MCF 10A (cell line): ENCODE results near the gene GRM8. TPM values are rescaled to one million over a fixed set of nuclear protein-coding genes. Genes with fewer than 3 reads are reported as not detected.

ENCODE experiments used
- BruUV-seq: library from RNA; stranded (reverse); fragments of 400-500 nt; replicated peaks from 2 replicates; lab custom pipeline; 2021; lab: Mats Ljungman, UMichigan
- CTCF ChIA-PET: fragments of 300-600 bp; sonication (Branson Sonifier 250); formaldehyde crosslinking; extraction: SDS; loops from one replicate; lab custom pipeline; 2021; ENCODE audit warnings: antibody characterized with exemption, inconsistent platforms; lab: Yijun Ruan, JAX
- POLR2A ChIA-PET: fragments of 300-600, 350-650 bp; sonication (Branson Sonifier 250); formaldehyde crosslinking; extraction: SDS; loops from one replicate; lab custom pipeline; 2020; ENCODE audit warnings: antibody characterized with exemption, inconsistent platforms; lab: Yijun Ruan, JAX
- DNase-seq: peaks from one replicate; pipeline ENCODE4 v3.0.0-alpha.2; 2018; ENCODE audit not compliant: unreplicated experiment
- H3K27ac Mint-ChIP-seq: one replicate; pipeline ENCODE4 v1.8.0; 2022; ENCODE audit warnings: mild to moderate bottlenecking, low read depth, mixed read lengths; ENCODE audit not compliant: unreplicated experiment
- H3K27me3 Mint-ChIP-seq: one replicate; pipeline ENCODE4 v1.8.0; 2022; ENCODE audit warnings: mixed read lengths; ENCODE audit not compliant: insufficient read depth, unreplicated experiment
- H3K36me3 Mint-ChIP-seq: one replicate; pipeline ENCODE4 v1.8.0; 2022; ENCODE audit warnings: mild to moderate bottlenecking, moderate library complexity, mixed read lengths; ENCODE audit not compliant: insufficient read depth, unreplicated experiment
- H3K4me1 Mint-ChIP-seq: one replicate; pipeline ENCODE4 v1.8.0; 2022; ENCODE audit warnings: mixed read lengths; ENCODE audit not compliant: insufficient read depth, unreplicated experiment
- H3K4me3 Mint-ChIP-seq: one replicate; pipeline ENCODE4 v1.8.0; 2022; ENCODE audit warnings: mild to moderate bottlenecking, moderate library complexity, mixed read lengths; ENCODE audit not compliant: unreplicated experiment
- H3K9me3 Mint-ChIP-seq: one replicate; pipeline ENCODE4 v1.8.0; 2022; ENCODE audit warnings: mixed read lengths; ENCODE audit not compliant: unreplicated experiment
- intact Hi-C: fragments of 100-400 bp; cut with micrococcal nuclease; formaldehyde crosslinking; loops from 2 replicates; pipeline ENCODE4 v1.14.1; 2022
- total RNA-seq: library from RNA; stranded (reverse); gene quantifications from 2 replicates; pipeline ENCODE4 v1.2.3, GENCODE V29; 2022
- TF ChIP-seq, protein P1 (sequence below): fragments of 200-600 bp; IDR thresholded peaks from one replicate; pipeline ENCODE4 v1.8.0; 2022; ENCODE audit warnings: antibody characterized with exemption, mild to moderate bottlenecking; ENCODE audit not compliant: unreplicated experiment

The GRM8 gene
- total RNA-seq, 1 experiment from 2014 or later, result not detected

DNA sequence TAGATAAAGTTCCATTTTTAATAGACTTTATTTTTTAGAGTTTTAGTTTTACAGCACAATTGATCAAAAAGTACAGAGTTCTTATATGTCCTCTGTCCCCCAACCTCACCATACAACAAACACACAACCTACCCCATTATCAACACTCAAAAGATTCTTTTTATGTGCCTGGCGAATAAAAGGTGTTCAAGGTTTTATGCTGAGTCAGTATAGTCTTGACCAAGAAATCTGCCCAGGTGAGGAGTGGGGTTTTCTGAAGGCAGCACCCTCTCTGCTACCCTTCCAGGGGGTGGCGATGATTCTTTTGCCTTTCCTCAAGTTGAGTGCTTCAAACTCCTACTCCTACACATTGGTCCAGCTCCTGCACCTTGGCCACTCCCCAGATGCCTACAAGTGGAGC lies 222.9 kb downstream of the GRM8 start:
- ChIA-PET CTCF (no interaction called here), POLR2A (no interaction called here)
- peaks cover 19% of the 10 kb centered on the region for H3K27me3 Mint-ChIP-seq
- BruUV-seq, result no TSS peak
- H3K36me3 Mint-ChIP-seq, result no peaks in the 10 kb centered on the region
- H3K27ac Mint-ChIP-seq, result no peak overlapping the region
- DNase-seq, result no peak
- H3K9me3 Mint-ChIP-seq, result peaks cover 7% of the 10 kb centered on the region
- TF ChIP-seq, protein P1, sequence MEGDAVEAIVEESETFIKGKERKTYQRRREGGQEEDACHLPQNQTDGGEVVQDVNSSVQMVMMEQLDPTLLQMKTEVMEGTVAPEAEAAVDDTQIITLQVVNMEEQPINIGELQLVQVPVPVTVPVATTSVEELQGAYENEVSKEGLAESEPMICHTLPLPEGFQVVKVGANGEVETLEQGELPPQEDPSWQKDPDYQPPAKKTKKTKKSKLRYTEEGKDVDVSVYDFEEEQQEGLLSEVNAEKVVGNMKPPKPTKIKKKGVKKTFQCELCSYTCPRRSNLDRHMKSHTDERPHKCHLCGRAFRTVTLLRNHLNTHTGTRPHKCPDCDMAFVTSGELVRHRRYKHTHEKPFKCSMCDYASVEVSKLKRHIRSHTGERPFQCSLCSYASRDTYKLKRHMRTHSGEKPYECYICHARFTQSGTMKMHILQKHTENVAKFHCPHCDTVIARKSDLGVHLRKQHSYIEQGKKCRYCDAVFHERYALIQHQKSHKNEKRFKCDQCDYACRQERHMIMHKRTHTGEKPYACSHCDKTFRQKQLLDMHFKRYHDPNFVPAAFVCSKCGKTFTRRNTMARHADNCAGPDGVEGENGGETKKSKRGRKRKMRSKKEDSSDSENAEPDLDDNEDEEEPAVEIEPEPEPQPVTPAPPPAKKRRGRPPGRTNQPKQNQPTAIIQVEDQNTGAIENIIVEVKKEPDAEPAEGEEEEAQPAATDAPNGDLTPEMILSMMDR, result no peak
- H3K4me3 Mint-ChIP-seq, result no peak overlapping the region
- H3K4me1 Mint-ChIP-seq, result no peaks in the 10 kb centered on the region
- intact Hi-C loops, result no loop called here

DNA sequence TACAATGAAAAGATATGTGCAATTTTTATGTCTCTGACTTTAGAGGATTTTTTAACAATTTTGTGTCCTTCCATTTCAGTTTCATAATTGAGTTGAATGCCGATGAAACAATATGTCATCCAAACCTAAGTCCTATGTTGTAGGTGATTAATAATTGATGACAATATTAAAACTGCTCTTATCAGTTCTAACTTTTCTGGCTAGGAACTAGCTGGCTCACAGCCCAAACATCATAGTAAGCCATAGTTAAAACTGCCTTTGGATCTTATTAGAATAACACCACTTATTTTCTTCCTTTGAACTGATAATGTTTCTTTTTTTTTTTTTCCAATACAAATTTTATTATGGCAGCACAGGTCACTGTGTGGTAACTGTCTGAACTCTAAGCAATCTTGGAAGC lies 230.9 kb downstream of the GRM8 start:
- Mint-ChIP-seq H3K36me3 (no peaks in the 10 kb centered on the region), H3K4me1 (no peaks in the 10 kb centered on the region), H3K4me3 (no peak overlapping the region), H3K27ac (no peak overlapping the region), H3K9me3 (no peaks in the 10 kb centered on the region), H3K27me3 (no peaks in the 10 kb centered on the region)
- ChIA-PET CTCF (no interaction called here), POLR2A (no interaction called here)
- no peak for DNase-seq
- TF ChIP-seq, protein P1, result no peak
- intact Hi-C loops, result no loop called here
- no TSS peak for BruUV-seq

DNA sequence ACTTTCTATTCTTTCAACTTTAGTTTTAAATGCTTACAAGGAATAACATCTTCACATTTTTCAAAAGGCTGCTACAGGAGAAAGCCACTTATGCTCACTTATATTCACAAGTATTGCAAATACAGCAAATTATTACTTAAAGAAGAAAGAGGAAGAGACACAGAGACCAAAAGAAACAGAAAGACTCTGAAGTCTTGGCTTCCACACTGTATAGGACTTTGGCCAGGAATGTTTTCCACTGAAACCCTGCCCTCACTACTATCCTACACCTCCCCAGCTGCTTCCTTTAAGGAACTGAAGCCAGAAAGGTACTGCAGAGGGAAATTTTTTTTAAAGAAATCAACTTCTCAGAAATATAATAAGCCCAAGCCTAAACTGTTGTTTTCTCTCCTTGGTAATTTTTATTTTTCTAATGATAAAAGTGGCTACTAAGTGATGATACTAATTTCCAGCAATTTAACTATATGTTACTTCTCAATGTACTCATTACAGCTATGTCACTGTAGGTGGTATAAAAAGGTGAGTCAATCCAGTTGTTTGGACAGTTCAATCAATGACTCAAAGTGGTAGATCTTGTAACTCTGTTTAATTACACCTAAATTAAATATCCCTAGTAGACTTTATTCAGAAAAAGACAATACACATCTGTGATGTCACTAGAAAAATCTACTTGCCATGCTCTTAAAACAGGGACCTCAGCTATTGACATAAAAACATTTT lies 231.6 kb downstream of the GRM8 start:
- no peak for DNase-seq
- no peaks in the 10 kb centered on the region for H3K4me1 Mint-ChIP-seq
- no peak overlapping the region for H3K27ac Mint-ChIP-seq
- no peak overlapping the region for H3K4me3 Mint-ChIP-seq
- intact Hi-C loops, result no loop called here
- TF ChIP-seq, protein P1, result no peak
- CTCF ChIA-PET, result no interaction called here
- H3K36me3 Mint-ChIP-seq, result no peaks in the 10 kb centered on the region
- no peaks in the 10 kb centered on the region for H3K27me3 Mint-ChIP-seq
- no TSS peak for BruUV-seq
- POLR2A ChIA-PET, result no interaction called here
- H3K9me3 Mint-ChIP-seq, result no peaks in the 10 kb centered on the region

DNA sequence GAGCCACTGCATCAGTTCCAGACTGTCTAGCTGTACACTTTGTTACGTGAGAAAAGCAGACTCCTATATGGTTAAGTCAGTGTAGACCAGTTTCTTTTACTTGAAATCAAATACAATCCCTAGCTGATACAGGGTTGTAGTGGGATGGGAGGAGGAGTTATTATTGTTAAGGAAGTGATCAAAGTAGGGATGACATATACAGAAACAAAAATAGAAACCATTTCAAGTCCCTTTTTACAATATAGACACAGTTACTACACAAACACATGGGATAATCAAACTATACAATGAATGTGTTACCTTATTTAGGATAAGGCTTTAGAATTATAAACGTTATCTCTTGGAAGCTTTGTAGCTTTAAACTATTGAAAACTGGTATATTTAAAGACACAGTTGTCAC lies 233.9 kb downstream of the GRM8 start:
- H3K9me3 Mint-ChIP-seq, result no peaks in the 10 kb centered on the region
- intact Hi-C loops, result no loop called here
- TF ChIP-seq, protein P1, result no peak
- no peaks in the 10 kb centered on the region for H3K4me1 Mint-ChIP-seq
- no TSS peak for BruUV-seq
- H3K36me3 Mint-ChIP-seq, result no peaks in the 10 kb centered on the region
- no peak for DNase-seq
- H3K4me3 Mint-ChIP-seq, result no peak overlapping the region
- peaks cover 21% of the 10 kb centered on the region for H3K27me3 Mint-ChIP-seq
- ChIA-PET CTCF (interaction anchor here (1.0 kb wide), 1 partner anchor 38 kb away, joined by 4 read pairs; no protein-coding TSS in a partner anchor), POLR2A (no interaction called here)
- H3K27ac Mint-ChIP-seq, result no peak overlapping the region
